Mesothelial cell of epicardium (in vitro differentiated cells): ENCODE data around the gene TENM4. TPM values are rescaled to one million over a fixed set of nuclear protein-coding genes. Genes with fewer than 3 reads are reported as not detected.

Experiments
- DNase-seq, 2 experiments: peaks; one replicate each; pipeline ENCODE4 v3.0.0; 2021; ENCODE audit warnings: low spot score in 2 of 2; ENCODE audit not compliant: unreplicated experiment in 2 of 2
- H3K27ac Mint-ChIP-seq: 2 replicates; pipeline ENCODE4 v1.8.0; 2021; ENCODE audit warnings: mixed read lengths
- H3K27me3 Mint-ChIP-seq: 2 replicates; pipeline ENCODE4 v1.8.0; 2021; ENCODE audit warnings: low read depth, mixed read lengths
- H3K36me3 Mint-ChIP-seq: 2 replicates; pipeline ENCODE4 v1.8.0; 2021; ENCODE audit warnings: mixed read lengths
- H3K4me1 Mint-ChIP-seq: 2 replicates; pipeline ENCODE4 v1.8.0; 2021; ENCODE audit warnings: mixed read lengths
- H3K4me3 Mint-ChIP-seq: 2 replicates; pipeline ENCODE4 v1.8.0; 2021; ENCODE audit warnings: mild to moderate bottlenecking, moderate library complexity, mixed read lengths
- H3K9me3 Mint-ChIP-seq: 2 replicates; pipeline ENCODE4 v1.8.0; 2021; ENCODE audit warnings: mixed read lengths
- CTCF ChIP-seq: fragments of 200-600 bp; sonication (generic); IDR thresholded peaks from one replicate; pipeline ENCODE4 v1.5.0; 2021; ENCODE audit warnings: antibody characterized with exemption; ENCODE audit not compliant: unreplicated experiment
- total RNA-seq: library from RNA; stranded (reverse); gene quantifications from 3 replicates; pipeline ENCODE4 v1.2.1, GENCODE V29; 2021

The TENM4 gene
- total RNA-seq, 1 donor from 2014 or later = 187 TPM

- Mint-ChIP-seq H3K4me3 (no peak overlapping the region), H3K9me3 (no peaks in the 10 kb centered on the region), H3K27me3 (no peaks in the 10 kb centered on the region), H3K36me3 (peaks cover 4% of the 10 kb centered on the region), H3K27ac (peak overlapping the region; percentile 68), H3K4me1 (peaks cover 75% of the 10 kb centered on the region)
- no peak for TF ChIP-seq CTCF
- DNase-seq = no peak
Measured at GRCh38 chr11:78929906-78930220, 511.0 kb downstream of the TENM4 start.

GRCh38 chr11:78929207-78929905 lies 511.5 kb downstream of the TENM4 start:
- Mint-ChIP-seq H3K9me3 (no peaks in the 10 kb centered on the region), H3K4me3 (no peak overlapping the region), H3K27me3 (no peaks in the 10 kb centered on the region), H3K36me3 (peaks cover 4% of the 10 kb centered on the region), H3K4me1 (peaks cover 75% of the 10 kb centered on the region), H3K27ac (peak overlapping the region; percentile 68)
- TF ChIP-seq CTCF = no peak
- DNase-seq = no peak

GRCh38 chr11:78927511-78927910 lies 513.3 kb downstream of the TENM4 start:
- TF ChIP-seq CTCF = no peak
- H3K27me3 Mint-ChIP-seq = no peaks in the 10 kb centered on the region
- H3K36me3 Mint-ChIP-seq = peaks cover 4% of the 10 kb centered on the region
- no peak overlapping the region for H3K4me3 Mint-ChIP-seq
- DNase-seq = no peak
- no peaks in the 10 kb centered on the region for H3K9me3 Mint-ChIP-seq
- H3K4me1 Mint-ChIP-seq = peaks cover 64% of the 10 kb centered on the region
- H3K27ac Mint-ChIP-seq = peak overlapping the region; percentile 71

GRCh38 chr11:78926633-78927338 lies 514.0 kb downstream of the TENM4 start:
- Mint-ChIP-seq H3K27ac (peak overlapping the region; percentile 74), H3K9me3 (no peaks in the 10 kb centered on the region), H3K4me3 (no peak overlapping the region), H3K36me3 (no peaks in the 10 kb centered on the region), H3K4me1 (peaks cover 67% of the 10 kb centered on the region), H3K27me3 (no peaks in the 10 kb centered on the region)
- TF ChIP-seq CTCF = no peak
- no peak for DNase-seq

DNA sequence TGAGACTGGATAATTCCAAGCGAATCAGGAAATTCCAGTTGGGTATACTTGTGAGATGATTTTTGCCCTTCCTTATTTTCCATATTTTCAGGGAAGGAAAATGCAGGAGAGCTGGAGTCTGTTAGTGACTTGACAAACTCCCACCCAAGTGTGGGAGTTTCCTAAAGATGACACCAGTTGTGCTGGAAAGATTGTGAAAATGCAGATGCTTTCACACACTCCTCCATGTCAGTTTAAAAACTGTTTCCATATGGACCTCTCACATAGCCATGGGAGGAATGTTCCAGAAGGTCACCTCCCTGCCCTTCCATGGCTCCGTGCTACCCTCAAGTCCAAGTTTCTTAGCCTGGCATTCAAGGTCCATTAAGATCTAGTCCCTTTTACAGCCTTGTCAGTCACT lies 515.4 kb downstream of the TENM4 start:
- Mint-ChIP-seq H3K4me1 (peaks cover 54% of the 10 kb centered on the region), H3K27ac (peak overlapping the region; percentile 40), H3K27me3 (no peaks in the 10 kb centered on the region), H3K4me3 (no peak overlapping the region), H3K36me3 (no peaks in the 10 kb centered on the region), H3K9me3 (no peaks in the 10 kb centered on the region)
- DNase-seq = no peak
- no peak for TF ChIP-seq CTCF
